Duodenal mucosa (tissue), 2 donors: ENCODE measurements around the gene DENND1A.
"Not testable (repeated sequence)": the region's sequence is repeated elsewhere in the genome, so short reads cannot be mapped to it uniquely, and the experiment has no call there.

Experiments
- H3K27ac ChIP-seq: one replicate; pipeline ENCODE4 v1.7.0; 2013; ENCODE audit warnings: low read depth, low read length
- H3K27me3 ChIP-seq, 2 donors: one replicate each; pipeline ENCODE4 v1.7.0; 2013; ENCODE audit warnings: low read length in 2 of 2, control low read depth in 1 of 2; ENCODE audit not compliant: insufficient read depth in 2 of 2, control insufficient read depth in 1 of 2
- H3K36me3 ChIP-seq, 2 donors: one replicate each; pipeline ENCODE4 v1.7.0; 2013; ENCODE audit warnings: low read length in 2 of 2, control low read depth in 1 of 2; ENCODE audit not compliant: insufficient read depth in 2 of 2, control insufficient read depth in 1 of 2
- H3K4me1 ChIP-seq, 2 donors: one replicate each; pipeline ENCODE4 v1.7.0; 2013; ENCODE audit warnings: low read length in 2 of 2, control low read depth in 1 of 2; ENCODE audit not compliant: insufficient read depth in 2 of 2, control insufficient read depth in 1 of 2
- H3K4me3 ChIP-seq, 2 donors: one replicate each; pipeline ENCODE4 v1.7.0; 2013; ENCODE audit warnings: low read length in 2 of 2, low read depth in 1 of 2
- H3K9ac ChIP-seq, 2 donors: one replicate each; pipeline ENCODE4 v1.7.0; 2013; ENCODE audit warnings: low read length in 2 of 2, low read depth in 1 of 2
- H3K9me3 ChIP-seq, 2 donors: one replicate each; pipeline ENCODE4 v1.7.0; 2013; ENCODE audit warnings: low read length in 2 of 2, control low read depth in 1 of 2; ENCODE audit not compliant: control insufficient read depth in 1 of 2

The DENND1A gene

GRCh38 chr9:123893115-123893514 is 36.8 kb downstream of the DENND1A start:
- no peaks in the 10 kb centered on the region for H3K4me1 ChIP-seq
- H3K9ac ChIP-seq: no peak overlapping the region
- H3K27ac ChIP-seq: no peak overlapping the region
- peaks cover 0 to 6% of the 10 kb centered on the region in 2 donors for H3K36me3 ChIP-seq
- no peak overlapping the region for H3K4me3 ChIP-seq
- peaks cover 0 to 4% of the 10 kb centered on the region in 2 donors for H3K9me3 ChIP-seq
- no peaks in the 10 kb centered on the region for H3K27me3 ChIP-seq

- Histone ChIP-seq H3K4me1 (no peaks in the 10 kb centered on the region), H3K27me3 (no peaks in the 10 kb centered on the region), H3K4me3 (no peak overlapping the region), H3K27ac (no peak overlapping the region), H3K36me3 (peaks cover 0 to 6% of the 10 kb centered on the region in 2 donors), H3K9ac (no peak overlapping the region), H3K9me3 (peaks cover 0 to 4% of the 10 kb centered on the region in 2 donors)
These were observed 42.1 kb downstream of the DENND1A start for GRCh38 chr9:123887837-123888236.

GRCh38 chr9:123885834-123886233 is 44.1 kb downstream of the DENND1A start:
- not testable (repeated sequence) for H3K4me1 ChIP-seq, H3K27ac ChIP-seq, H3K9ac ChIP-seq, H3K36me3 ChIP-seq, H3K4me3 ChIP-seq, H3K27me3 ChIP-seq, H3K9me3 ChIP-seq

- no peaks in the 10 kb centered on the region for H3K27me3 ChIP-seq
- peaks cover 0 to 3% of the 10 kb centered on the region in 2 donors for H3K9me3 ChIP-seq
- no peak overlapping the region for H3K9ac ChIP-seq
- no peak overlapping the region for H3K4me3 ChIP-seq
- no peak overlapping the region for H3K27ac ChIP-seq
- no peaks in the 10 kb centered on the region for H3K4me1 ChIP-seq
- H3K36me3 ChIP-seq: peaks cover 0 to 3% of the 10 kb centered on the region in 2 donors
These were observed 46.3 kb downstream of the DENND1A start for GRCh38 chr9:123883634-123884033.

- H3K9ac ChIP-seq: no peak overlapping the region
- H3K27me3 ChIP-seq: no peaks in the 10 kb centered on the region
- no peak overlapping the region for H3K27ac ChIP-seq
- no peaks in the 10 kb centered on the region for H3K4me1 ChIP-seq
- H3K9me3 ChIP-seq: no peaks in the 10 kb centered on the region
- no peaks in the 10 kb centered on the region for H3K36me3 ChIP-seq
- no peak overlapping the region for H3K4me3 ChIP-seq
These were observed 48.3 kb downstream of the DENND1A start for GRCh38 chr9:123881604-123882003.

GRCh38 chr9:123880420-123880819 is 49.5 kb downstream of the DENND1A start:
- no peak overlapping the region for H3K4me3 ChIP-seq
- H3K4me1 ChIP-seq: no peaks in the 10 kb centered on the region
- H3K27me3 ChIP-seq: no peaks in the 10 kb centered on the region
- H3K27ac ChIP-seq: no peak overlapping the region
- H3K36me3 ChIP-seq: peaks cover 2 to 5% of the 10 kb centered on the region in 2 donors
- no peak overlapping the region for H3K9ac ChIP-seq
- no peaks in the 10 kb centered on the region for H3K9me3 ChIP-seq

GRCh38 chr9:123876750-123877149 is 53.2 kb downstream of the DENND1A start:
- no peaks in the 10 kb centered on the region for H3K27me3 ChIP-seq
- H3K4me1 ChIP-seq: no peaks in the 10 kb centered on the region
- H3K9ac ChIP-seq: no peak overlapping the region
- no peaks in the 10 kb centered on the region for H3K9me3 ChIP-seq
- H3K36me3 ChIP-seq: peaks cover 2 to 6% of the 10 kb centered on the region in 2 donors
- no peak overlapping the region for H3K27ac ChIP-seq
- H3K4me3 ChIP-seq: no peak overlapping the region

- Histone ChIP-seq H3K9ac (no peak overlapping the region), H3K36me3 (peaks cover 2 to 6% of the 10 kb centered on the region in 2 donors), H3K9me3 (no peaks in the 10 kb centered on the region), H3K27ac (no peak overlapping the region), H3K4me1 (peaks cover 6 to 9% of the 10 kb centered on the region in 2 donors), H3K27me3 (no peaks in the 10 kb centered on the region), H3K4me3 (no peak overlapping the region)
These were observed 57.2 kb downstream of the DENND1A start for GRCh38 chr9:123872710-123873109.

- Histone ChIP-seq H3K27ac (no peak overlapping the region), H3K4me3 (no peak overlapping the region), H3K9me3 (no peaks in the 10 kb centered on the region), H3K27me3 (no peaks in the 10 kb centered on the region), H3K4me1 (peaks cover 6 to 13% of the 10 kb centered on the region in 2 donors), H3K36me3 (peaks cover 2 to 6% of the 10 kb centered on the region in 2 donors), H3K9ac (no peak overlapping the region)
These were observed 58.1 kb downstream of the DENND1A start for GRCh38 chr9:123871781-123872180.

- Histone ChIP-seq H3K9me3 (no peaks in the 10 kb centered on the region), H3K4me3 (peak overlapping the region; percentile 30 to 58), H3K4me1 (peaks cover 6 to 13% of the 10 kb centered on the region in 2 donors), H3K36me3 (no peaks in the 10 kb centered on the region), H3K9ac (peak overlapping the region in 1 of 2 donors; percentile 44), H3K27me3 (no peaks in the 10 kb centered on the region), H3K27ac (peak overlapping the region; percentile 2)
These were observed 61.9 kb downstream of the DENND1A start for GRCh38 chr9:123868002-123868401.

- Histone ChIP-seq H3K4me3 (no peak overlapping the region), H3K9ac (no peak overlapping the region), H3K9me3 (no peaks in the 10 kb centered on the region), H3K4me1 (peaks cover 6 to 13% of the 10 kb centered on the region in 2 donors), H3K27me3 (no peaks in the 10 kb centered on the region), H3K36me3 (no peaks in the 10 kb centered on the region), H3K27ac (no peak overlapping the region)
These were observed 62.9 kb downstream of the DENND1A start for GRCh38 chr9:123867034-123867433.
